Measurements from ENCODE around the gene BASP1.

- no peak for TF ChIP-seq ZNF565 (CRISPR knock-in tag; conservative IDR thresholded peaks at IDR 0.05; ENCODE audit: low read depth)
- no peak for TF ChIP-seq CSRNP3 (CRISPR knock-in tag; IDR thresholded peaks at IDR 0.05)
These were observed 34.9 kb upstream of the BASP1 start for GRCh38 chr5:17182494-17182893.
